ENCODE results near the gene IL17D.

DNA sequence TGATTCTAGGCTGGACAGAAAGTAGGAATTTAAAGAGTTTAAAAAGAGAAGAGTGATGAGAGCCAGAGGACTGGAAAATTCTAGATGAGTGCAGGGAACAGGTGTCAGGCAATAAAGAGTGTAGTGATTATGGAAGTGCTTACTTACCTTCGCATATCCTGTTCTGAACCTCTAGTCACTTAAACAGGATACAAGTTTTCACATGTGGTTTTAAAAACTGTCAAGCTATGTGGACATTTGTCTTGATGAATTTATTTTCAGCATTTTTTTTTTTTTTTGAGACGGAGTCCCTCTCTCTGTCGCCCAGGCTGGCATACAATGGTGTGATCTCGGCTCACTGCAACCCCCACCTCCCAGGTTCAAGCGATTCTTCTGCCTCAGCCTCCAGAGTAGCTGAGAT lies 34.3 kb upstream of the IL17D start:
- TF ChIP-seq EZH2 (IDR thresholded peaks at IDR 0.05; ENCODE audit: low read depth, unreplicated experiment) (no peak), CTCF (conservative IDR thresholded peaks at IDR 0.05; ENCODE audit: low read depth in 2 of 2) (no peak), JUNB (IDR thresholded peaks at IDR 0.05; ENCODE audit: unreplicated experiment) (no peak), REST (IDR thresholded peaks at IDR 0.05; ENCODE audit: unreplicated experiment) (no peak)

Measured in GM23338 (cell line).